GM12878 (cell line): ENCODE data around the gene MAGI1. TPM values are rescaled to one million over a fixed set of nuclear protein-coding genes. Genes with fewer than 3 reads are reported as not detected.

Experiments used
- ATAC-seq: fragments of 200-7000 bp; cut with Tn5 transposase; 3 replicates; pipeline ENCODE4 v1.9.1; 2020; ENCODE audit warnings: mild to moderate bottlenecking, moderate library complexity
- BruUV-seq: library from RNA; stranded (reverse); fragments of 400-500 nt; replicated peaks from 2 replicates; lab custom pipeline; 2021; lab: Mats Ljungman, UMichigan
- CTCF ChIA-PET: fragments of 300-600 bp; sonication (Branson Sonifier 250); formaldehyde crosslinking; extraction: SDS; loops from one replicate; lab custom pipeline; 2021; ENCODE audit warnings: inconsistent platforms; lab: Yijun Ruan, JAX
- POLR2A ChIA-PET: fragments of 350-600 bp; formaldehyde crosslinking; extraction: SDS; loops from one replicate; lab custom pipeline; 2021; ENCODE audit warnings: inconsistent platforms; lab: Charles Lee
- RAD21 ChIA-PET: fragments of 300-600 bp; sonication (Branson Sonifier 250); formaldehyde crosslinking; loops from one replicate; lab custom pipeline; 2023; ENCODE audit warnings: antibody characterized with exemption; ENCODE audit not compliant: unreplicated experiment; lab: Charles Lee
- SMC1A ChIA-PET: fragments of 300-600 bp; sonication (Branson Sonifier 250); formaldehyde crosslinking; loops from one replicate; lab custom pipeline; 2023; ENCODE audit not compliant: unreplicated experiment, uncharacterized antibody; lab: Charles Lee
- DNase-seq: peaks from one replicate; pipeline ENCODE4 v3.0.0-alpha.2; 2011; ENCODE audit warnings: low read depth, low spot score
- FAIRE-seq: peaks from 3 replicates; lab custom pipeline; 2011; peaks lifted over from hg19 to GRCh38; lab: Jason Lieb, UNC
- H2AFZ ChIP-seq: 2 replicates; pipeline ENCODE4 v1.6.0; 2011; ENCODE audit warnings: low read depth, low read length, control low read depth; ENCODE audit not compliant: control insufficient read depth
- H3K27ac ChIP-seq: 2 replicates; pipeline ENCODE4 v1.5.1; 2011; ENCODE audit warnings: control low read depth; ENCODE audit not compliant: control insufficient read depth, insufficient read depth
- H3K27me3 ChIP-seq, 2 experiments: replicated peaks in 1 of 2; 2 replicates each; pipeline versions ENCODE4 v1.6.0 to v1.6.1; 2011; ENCODE audit warnings: low read length in 1 of 2; ENCODE audit not compliant: control insufficient read depth in 2 of 2, insufficient read depth in 2 of 2
- H3K36me3 ChIP-seq, 2 experiments: 2 replicates each; pipeline ENCODE4 v1.5.1; 2011; ENCODE audit warnings: low read length in 1 of 2; ENCODE audit not compliant: control insufficient read depth in 2 of 2, insufficient read depth in 2 of 2
- H3K4me1 ChIP-seq: 2 replicates; pipeline ENCODE4 v1.6.1; 2011; ENCODE audit warnings: mild to moderate bottlenecking, low read length, moderate library complexity, mixed read lengths; ENCODE audit not compliant: control insufficient read depth, insufficient read depth
- H3K4me2 ChIP-seq: 2 replicates; pipeline ENCODE4 v1.6.0; 2011; ENCODE audit warnings: control low read depth; ENCODE audit not compliant: control insufficient read depth, insufficient read depth
- H3K4me3 ChIP-seq: fragments of 200-600 bp; sonication (generic); 2 replicates; pipeline ENCODE4 v1.5.1; 2016
- H3K79me2 ChIP-seq: 2 replicates; pipeline ENCODE4 v1.6.0; 2011; ENCODE audit warnings: low read length; ENCODE audit not compliant: control insufficient read depth, insufficient read depth
- H3K9ac ChIP-seq: 2 replicates; pipeline ENCODE4 v1.8.0; 2011; ENCODE audit warnings: low read length, control low read depth, mixed read lengths; ENCODE audit not compliant: control insufficient read depth, insufficient read depth
- H3K9me3 ChIP-seq: replicated peaks from 3 replicates; pipeline ENCODE4 v1.5.1; 2011; ENCODE audit warnings: mild to moderate bottlenecking, low read length; ENCODE audit not compliant: control insufficient read depth, insufficient read depth
- H4K20me1 ChIP-seq: 2 replicates; pipeline ENCODE4 v1.6.0; 2011; ENCODE audit not compliant: control insufficient read depth, insufficient read depth
- FOXK2 ChIP-seq: fragments of 450-650 bp; IDR thresholded peaks from 2 replicates; pipeline ENCODE4 v1.6.1; 2017; ENCODE audit warnings: mild to moderate bottlenecking, moderate library complexity
- FOXM1 ChIP-seq: IDR thresholded peaks from 2 replicates; pipeline ENCODE4 v1.6.1; 2012; ENCODE audit warnings: low read depth, mild to moderate bottlenecking, inconsistent platforms, low read length, moderate library complexity
- IKZF1 ChIP-seq: fragments of 450-650 bp; conservative IDR thresholded peaks from 2 replicates; pipeline ENCODE4 v1.6.1; 2017; ENCODE audit warnings: antibody characterized with exemption, mild to moderate bottlenecking
- IRF4 ChIP-seq: IDR thresholded peaks from 2 replicates; pipeline ENCODE4 v1.6.1; 2011; ENCODE audit warnings: low read depth, low read length
- MAX ChIP-seq: IDR thresholded peaks from 2 replicates; pipeline ENCODE4 v1.6.1; 2012; ENCODE audit warnings: low read depth, low read length, improper control_type of control experiment
- MXI1 ChIP-seq: fragments of 150-350 bp; IDR thresholded peaks from 2 replicates; pipeline ENCODE4 v1.6.1; 2011; ENCODE audit warnings: low read depth, mild to moderate bottlenecking, inconsistent platforms, low read length, improper control_type of control experiment
- NFXL1 ChIP-seq: fragments of 450-650 bp; IDR thresholded peaks from 2 replicates; pipeline ENCODE4 v1.6.1; 2017; ENCODE audit warnings: antibody characterized with exemption, mild to moderate bottlenecking, borderline replicate concordance
- PKNOX1 ChIP-seq: fragments of 450-650 bp; IDR thresholded peaks from 2 replicates; pipeline ENCODE4 v1.6.1; 2016; ENCODE audit warnings: mild to moderate bottlenecking
- RELB ChIP-seq: fragments of 450-650 bp; IDR thresholded peaks from 2 replicates; pipeline ENCODE4 v1.6.1; 2017; ENCODE audit warnings: low read depth, mild to moderate bottlenecking, moderate library complexity
- SIX5 ChIP-seq: IDR thresholded peaks from 2 replicates; pipeline ENCODE4 v1.6.1; 2011; ENCODE audit warnings: mild to moderate bottlenecking, low read depth, low read length, moderate library complexity; ENCODE audit not compliant: severe bottlenecking
- TARDBP ChIP-seq: IDR thresholded peaks from 2 replicates; pipeline ENCODE4 v1.6.1; 2016; ENCODE audit warnings: borderline replicate concordance
- ZBTB11 ChIP-seq: fragments of 450-650 bp; formaldehyde crosslinking; IDR thresholded peaks from 2 replicates; pipeline ENCODE4 v1.5.0; 2022; ENCODE audit warnings: mild to moderate bottlenecking, missing genetic modification characterization
- ZNF592 ChIP-seq: fragments of 450-650 bp; IDR thresholded peaks from 2 replicates; pipeline ENCODE4 v1.6.1; 2017; ENCODE audit warnings: mild to moderate bottlenecking, moderate library complexity
- in situ Hi-C: fragments of 300-500 bp; cut with MboI; formaldehyde crosslinking; loops from 9 replicates; pipeline ENCODE4 v1.14.3; 2018; ENCODE audit warnings: mixed read lengths
- intact Hi-C: fragments of 100-400 bp; cut with micrococcal nuclease; formaldehyde crosslinking; loops from one replicate; pipeline ENCODE4 v1.14.2; 2022; ENCODE audit not compliant: unreplicated experiment
- polyA plus RNA-seq, 11 experiments: library from polyadenylated mRNA; depleted of rRNA in 4 of 11; unstranded in 6 of 11; stranded (reverse) in 5 of 11; fragments of >200 nt; fragmentation: Nextera tagmentation in 4 of 11; fragmentation: Illumina TruSeq in 1 of 11; extraction: Ambion mirVana in 4 of 11; extraction: Trizol in 1 of 11; gene quantifications; 1 replicate in 1 of 11; 2 replicates in 10 of 11; pipeline versions ENCODE4 v1.2.1 to v1.2.3, GENCODE V29; 2011 to 2016; ENCODE audit warnings: inconsistent platforms in 2 of 11, missing spikeins in 2 of 11, low read depth in 1 of 11
- total RNA-seq, 4 experiments: library from RNA; depleted of rRNA in 3 of 4; stranded (reverse); fragments of >200 nt in 3 of 4; fragmentation: Illumina TruSeq in 1 of 4; extraction: Trizol in 1 of 4; gene quantifications; 2 replicates each; pipeline versions ENCODE4 v1.2.1 to v1.2.3, GENCODE V29; 2013 to 2021

MAGI1 gene
- total and polyA plus RNA-seq, 10 of the 15 experiments (the other 5 are each of a cell fraction or from before 2014, with no cell fraction given) = 0.02 to 3.3 (median 0.29) TPM; not detected in 1

- TF ChIP-seq PKNOX1 (no peak), TARDBP (no peak), IKZF1 (no peak), FOXM1 (no peak), MXI1 (no peak), NFXL1 (no peak)
Observed at GRCh38 chr3:65339192-65339740, 699.5 kb downstream of the MAGI1 start (continued).

- H3K36me3 ChIP-seq = no peaks in the 10 kb centered on the region
- no peaks in the 10 kb centered on the region for H3K4me1 ChIP-seq
- RAD21 ChIA-PET = no interaction called here
- no peaks in the 10 kb centered on the region for H3K27me3 ChIP-seq
- no peaks in the 10 kb centered on the region for H3K9me3 ChIP-seq
- no peak overlapping the region for H3K4me2 ChIP-seq
- TF ChIP-seq IKZF1 (no peak), FOXK2 (no peak), ZBTB11 (CRISPR knock-in tag) (no peak), MAX (no peak), ZNF592 (no peak), RELB (no peak), SIX5 (no peak), IRF4 (no peak)
- CTCF ChIA-PET = interaction anchor here (1.2 kb wide), 1 partner anchor 17 kb away, joined by 3 read pairs; no protein-coding TSS in a partner anchor
- DNase-seq (no peak), ATAC-seq (no peak), FAIRE-seq (no peak)
- H3K27ac ChIP-seq = no peak overlapping the region
- H3K9ac ChIP-seq = no peak overlapping the region
- in situ Hi-C loops (no loop called here), intact Hi-C loops (no loop called here)
- POLR2A ChIA-PET = no interaction called here
- SMC1A ChIA-PET = interaction anchor here (0.6 kb wide), 1 partner anchor 90 kb away, joined by 4 read pairs; no protein-coding TSS in a partner anchor
- no TSS peak for BruUV-seq
- no peaks in the 10 kb centered on the region for H3K79me2 ChIP-seq
- no peaks in the 10 kb centered on the region for H4K20me1 ChIP-seq
- H3K4me3 ChIP-seq = no peak overlapping the region
- no peak overlapping the region for H2AFZ ChIP-seq
Observed at GRCh38 chr3:65338571-65338970, 700.1 kb downstream of the MAGI1 start.
